Measurements from ENCODE around the gene YY2.
"Not testable (repeated sequence)": the region's sequence is repeated elsewhere in the genome, so short reads cannot be mapped to it uniquely, and the experiment has no call there.

YY2 gene

GRCh38 chrX:21873063-21873775, 17.4 kb downstream of the YY2 start:
- no peak for DNase-seq (ENCODE audit: low read depth in 2 of 3, low spot score in 2 of 3)

DNA sequence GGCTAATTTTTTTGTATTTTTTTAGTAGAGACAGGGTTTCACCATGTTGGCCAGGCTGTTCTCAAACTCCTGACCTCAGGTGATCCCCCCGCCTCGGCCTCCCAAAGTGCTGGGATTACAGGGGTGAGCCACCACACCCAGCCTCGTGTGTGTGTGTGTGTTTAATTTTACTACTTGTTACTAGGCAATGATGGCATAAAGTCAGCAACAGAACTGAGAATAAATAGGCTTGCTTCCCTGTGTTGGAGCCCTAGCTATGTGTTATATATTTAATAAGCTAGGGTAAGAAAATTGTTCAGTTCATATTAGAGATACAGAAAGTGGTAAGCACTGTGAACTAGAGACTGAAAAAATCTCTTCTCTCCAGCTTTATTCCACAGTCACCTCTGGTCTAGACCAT, 18.4 kb downstream of the YY2 start:
- DNase-seq (ENCODE audit: low read depth in 2 of 3, low spot score in 2 of 3): not testable (repeated sequence)

DNA sequence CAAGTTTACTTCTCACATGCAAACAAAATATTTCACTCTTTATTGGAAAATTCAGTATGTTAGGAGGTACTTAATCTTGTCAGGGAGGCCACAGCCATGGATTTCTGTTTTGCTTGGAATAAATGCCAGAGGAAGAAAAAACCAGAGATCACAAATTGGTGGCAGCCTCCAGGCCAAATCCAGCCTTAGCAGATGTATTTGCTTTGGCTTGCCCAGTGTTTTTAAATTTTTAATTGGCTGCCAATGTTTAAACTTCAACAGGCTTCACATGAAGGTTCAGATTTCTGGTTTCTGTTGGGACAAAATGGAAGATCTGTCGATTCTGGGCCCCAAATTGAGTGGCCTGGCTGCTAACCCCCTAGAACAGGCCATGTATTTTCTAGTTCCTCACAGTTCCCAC, 19.2 kb downstream of the YY2 start:
- DNase-seq (ENCODE audit: low read depth in 2 of 3, low spot score in 2 of 3): no peak

GRCh38 chrX:21881881-21882574, 26.2 kb downstream of the YY2 start:
- no peak for DNase-seq (ENCODE audit: low read depth in 2 of 3, low spot score in 2 of 3)

- no peak for DNase-seq (ENCODE audit: low read depth in 2 of 3, low spot score in 2 of 3)
Measured at GRCh38 chrX:21883258-21883657, 27.5 kb downstream of the YY2 start.

- DNase-seq (ENCODE audit: low read depth in 2 of 3, low spot score in 2 of 3): no peak
Measured at GRCh38 chrX:21885568-21885967, 29.8 kb downstream of the YY2 start.

GRCh38 chrX:21905313-21905712, 49.5 kb downstream of the YY2 start:
- no peak for DNase-seq (ENCODE audit: low read depth in 2 of 3, low spot score in 2 of 3)

- DNase-seq (ENCODE audit: low read depth in 2 of 3, low spot score in 2 of 3): no peak
Measured at GRCh38 chrX:21905953-21906352, 50.2 kb downstream of the YY2 start.

DNA sequence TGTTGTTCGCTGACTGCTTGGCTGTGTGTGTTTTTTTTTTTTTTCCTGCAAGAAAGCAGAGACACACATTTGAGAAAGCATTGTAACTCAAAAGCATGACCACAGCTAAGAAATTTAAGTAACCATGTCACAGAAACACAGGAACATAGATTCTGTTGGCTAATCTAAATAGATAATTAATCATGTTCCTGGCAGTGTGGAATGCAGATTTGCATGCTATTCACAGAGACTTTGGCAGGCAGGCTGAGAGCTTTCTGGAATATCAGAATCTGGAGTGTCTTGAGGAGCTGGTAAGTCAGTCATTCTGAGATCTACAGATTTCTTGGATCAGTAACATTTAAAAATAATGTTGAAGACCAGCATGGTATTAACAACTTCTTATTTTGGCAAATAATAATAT, 51.5 kb downstream of the YY2 start:
- DNase-seq (ENCODE audit: low read depth in 2 of 3, low spot score in 2 of 3): no peak

Data from activated CD8-positive, alpha-beta memory T cell treated with anti-CD3 and anti-CD28 coated beads for 48 hours (primary cell).